ENCODE data around the gene DLGAP4. TPM values are rescaled to one million over a fixed set of nuclear protein-coding genes. Genes with fewer than 3 reads are reported as not detected.
"Not testable (repeated sequence)": the region's sequence is repeated elsewhere in the genome, so short reads cannot be mapped to it uniquely, and the experiment has no call there.

DLGAP4 gene
- polyA plus RNA-seq, 1 donor: 63.8 TPM

- DNase-seq: no peak
Measured at GRCh38 chr20:36504295-36504694, 198.2 kb downstream of the DLGAP4 start.

- DNase-seq: no peak
Measured at GRCh38 chr20:36506253-36506652, 200.1 kb downstream of the DLGAP4 start.

- no peak for DNase-seq
Measured at GRCh38 chr20:36507746-36508145, 201.6 kb downstream of the DLGAP4 start.

GRCh38 chr20:36519012-36519719 is 213.0 kb downstream of the DLGAP4 start:
- DNase-seq: no peak

GRCh38 chr20:36519944-36520343 is 213.8 kb downstream of the DLGAP4 start:
- DNase-seq: no peak

GRCh38 chr20:36521526-36521925 is 215.4 kb downstream of the DLGAP4 start:
- DNase-seq: no peak

GRCh38 chr20:36522412-36522811 is 216.3 kb downstream of the DLGAP4 start:
- not testable (repeated sequence) for DNase-seq

- no peak for DNase-seq
Measured at GRCh38 chr20:36523341-36523740, 217.2 kb downstream of the DLGAP4 start.

GRCh38 chr20:36525620-36526365 is 219.7 kb downstream of the DLGAP4 start:
- no peak for DNase-seq

- DNase-seq: no peak
Measured at GRCh38 chr20:36526521-36527011, 220.4 kb downstream of the DLGAP4 start.

- DNase-seq: no peak
Measured at GRCh38 chr20:36527331-36528125, 221.4 kb downstream of the DLGAP4 start.

GRCh38 chr20:36528176-36528874 is 222.2 kb downstream of the DLGAP4 start:
- DNase-seq: no peak

- no peak for DNase-seq
Measured at GRCh38 chr20:36528875-36529417, 222.8 kb downstream of the DLGAP4 start.

- no peak for DNase-seq
Measured at GRCh38 chr20:36532388-36532787, 226.2 kb downstream of the DLGAP4 start.

- DNase-seq: no peak
Measured at GRCh38 chr20:36532822-36533221, 226.7 kb downstream of the DLGAP4 start.

- DNase-seq: peak; percentile 40
Measured at GRCh38 chr20:36538026-36538722, 232.0 kb downstream of the DLGAP4 start.

- no peak for DNase-seq
Measured at GRCh38 chr20:36540551-36541211, 234.5 kb downstream of the DLGAP4 start.

GRCh38 chr20:36541227-36541767 is 235.2 kb downstream of the DLGAP4 start, which contains the start of gene MYL9:
Gene MYL9, plus strand, starts transcription at chr20:36541519. Its CDS starts 3,366 bp downstream, at chr20:36544885.
- DNase-seq: peak; percentile 66

GRCh38 chr20:36541768-36542488 is 235.8 kb downstream of the DLGAP4 start:
- no peak for DNase-seq

Measured in hindlimb muscle (tissue), 1 donor.